ENCODE data around the gene SPHKAP.

DNA sequence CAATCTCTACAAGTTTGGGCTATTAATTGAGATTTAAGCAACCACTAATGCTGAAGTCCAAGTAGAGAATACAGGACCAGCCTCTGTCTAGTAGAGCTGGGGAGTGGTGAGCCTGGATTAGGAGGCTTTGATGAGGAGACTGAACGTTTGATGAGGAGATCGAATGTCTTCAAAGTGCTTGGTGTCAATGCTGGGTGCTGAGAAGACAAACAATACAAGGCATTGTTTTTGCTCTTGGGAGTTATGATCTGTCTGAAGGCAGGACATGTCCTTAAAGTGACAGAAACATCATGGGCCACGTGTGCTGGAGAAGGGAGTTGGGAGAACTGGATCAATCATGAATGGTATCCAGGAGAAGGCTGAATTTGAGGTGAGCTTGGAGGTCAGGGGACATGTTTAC, 143.6 kb downstream of the SPHKAP start:
- TF ChIP-seq, protein P1, sequence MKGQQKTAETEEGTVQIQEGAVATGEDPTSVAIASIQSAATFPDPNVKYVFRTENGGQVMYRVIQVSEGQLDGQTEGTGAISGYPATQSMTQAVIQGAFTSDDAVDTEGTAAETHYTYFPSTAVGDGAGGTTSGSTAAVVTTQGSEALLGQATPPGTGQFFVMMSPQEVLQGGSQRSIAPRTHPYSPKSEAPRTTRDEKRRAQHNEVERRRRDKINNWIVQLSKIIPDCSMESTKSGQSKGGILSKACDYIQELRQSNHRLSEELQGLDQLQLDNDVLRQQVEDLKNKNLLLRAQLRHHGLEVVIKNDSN (IDR thresholded peaks at IDR 0.05; ENCODE audit: borderline replicate concordance, low read depth) = no peak
- TF ChIP-seq FOSL2 (IDR thresholded peaks at IDR 0.05; ENCODE audit: borderline replicate concordance, low read depth) (no peak), FOXJ3 (CRISPR knock-in tag; IDR thresholded peaks at IDR 0.05) (no peak)
- TF ChIP-seq, protein P2, sequence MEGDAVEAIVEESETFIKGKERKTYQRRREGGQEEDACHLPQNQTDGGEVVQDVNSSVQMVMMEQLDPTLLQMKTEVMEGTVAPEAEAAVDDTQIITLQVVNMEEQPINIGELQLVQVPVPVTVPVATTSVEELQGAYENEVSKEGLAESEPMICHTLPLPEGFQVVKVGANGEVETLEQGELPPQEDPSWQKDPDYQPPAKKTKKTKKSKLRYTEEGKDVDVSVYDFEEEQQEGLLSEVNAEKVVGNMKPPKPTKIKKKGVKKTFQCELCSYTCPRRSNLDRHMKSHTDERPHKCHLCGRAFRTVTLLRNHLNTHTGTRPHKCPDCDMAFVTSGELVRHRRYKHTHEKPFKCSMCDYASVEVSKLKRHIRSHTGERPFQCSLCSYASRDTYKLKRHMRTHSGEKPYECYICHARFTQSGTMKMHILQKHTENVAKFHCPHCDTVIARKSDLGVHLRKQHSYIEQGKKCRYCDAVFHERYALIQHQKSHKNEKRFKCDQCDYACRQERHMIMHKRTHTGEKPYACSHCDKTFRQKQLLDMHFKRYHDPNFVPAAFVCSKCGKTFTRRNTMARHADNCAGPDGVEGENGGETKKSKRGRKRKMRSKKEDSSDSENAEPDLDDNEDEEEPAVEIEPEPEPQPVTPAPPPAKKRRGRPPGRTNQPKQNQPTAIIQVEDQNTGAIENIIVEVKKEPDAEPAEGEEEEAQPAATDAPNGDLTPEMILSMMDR (IDR thresholded peaks at IDR 0.05) = no peak
